NT2/D1 (cell line): ENCODE data around the gene PDE3A.

Source experiments
- DNase-seq: peaks from one replicate; pipeline ENCODE4 v3.0.0-alpha.2; 2011; ENCODE audit warnings: low read depth, low spot score
- H3K27me3 ChIP-seq: 2 replicates; pipeline ENCODE4 v1.6.0; 2011; ENCODE audit warnings: mild to moderate bottlenecking; ENCODE audit not compliant: insufficient read length, insufficient read depth
- H3K36me3 ChIP-seq: 2 replicates; pipeline ENCODE4 v1.6.1; 2011; ENCODE audit warnings: mild to moderate bottlenecking, low read length, mixed read lengths; ENCODE audit not compliant: insufficient read depth, insufficient read length
- H3K4me1 ChIP-seq: 2 replicates; pipeline ENCODE4 v1.5.1; 2011; ENCODE audit not compliant: insufficient read depth, insufficient read length
- H3K4me3 ChIP-seq: 2 replicates; pipeline ENCODE4 v1.5.1; 2011; ENCODE audit warnings: low read depth; ENCODE audit not compliant: insufficient read length
- H3K9ac ChIP-seq: 2 replicates; pipeline ENCODE4 v1.6.0; 2011; ENCODE audit warnings: low read depth; ENCODE audit not compliant: insufficient read length
- H3K9me3 ChIP-seq: 2 replicates; pipeline ENCODE4 v1.5.1; 2011; ENCODE audit warnings: mild to moderate bottlenecking, low read length; ENCODE audit not compliant: insufficient read depth
- SUZ12 ChIP-seq: IDR thresholded peaks from 2 replicates; pipeline ENCODE4 v1.6.1; 2011; ENCODE audit not compliant: insufficient read length, insufficient read depth; ENCODE audit errors: extremely low read depth
- YY1 ChIP-seq: IDR thresholded peaks from 2 replicates; pipeline ENCODE4 v1.6.1; 2011; ENCODE audit not compliant: insufficient read length, insufficient read depth
- ZNF274 ChIP-seq: IDR thresholded peaks from 2 replicates; pipeline ENCODE4 v1.6.1; 2011; ENCODE audit warnings: mild to moderate bottlenecking, low read depth, low read length

PDE3A gene

DNA sequence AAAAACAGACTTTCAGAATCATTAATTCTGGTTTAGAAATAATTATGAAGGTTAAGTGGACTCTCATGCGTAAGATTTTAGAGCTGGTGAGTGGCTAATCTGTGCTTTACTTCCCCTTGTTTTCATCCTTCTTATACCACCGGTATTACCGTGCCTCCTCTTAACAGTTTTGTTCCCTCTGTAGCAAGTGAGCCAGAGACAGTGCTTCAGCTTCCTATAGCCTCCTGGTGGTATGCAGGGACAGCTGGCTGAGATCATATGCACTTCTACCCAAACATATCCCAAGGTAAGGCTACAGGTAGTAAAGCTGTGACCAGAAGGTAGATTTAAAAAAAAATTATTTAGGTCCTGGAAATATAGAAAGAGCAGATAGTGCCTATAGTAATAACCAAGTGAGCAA lies 55.2 kb downstream of the PDE3A start:
- Histone ChIP-seq H3K9ac (no peak overlapping the region), H3K36me3 (no peaks in the 10 kb centered on the region), H3K27me3 (no peaks in the 10 kb centered on the region), H3K4me1 (no peaks in the 10 kb centered on the region), H3K4me3 (no peak overlapping the region), H3K9me3 (no peaks in the 10 kb centered on the region)
- TF ChIP-seq SUZ12 (no peak), YY1 (no peak), ZNF274 (no peak)
- DNase-seq, result no peak

- Histone ChIP-seq H3K4me1 (no peaks in the 10 kb centered on the region), H3K27me3 (no peaks in the 10 kb centered on the region), H3K9me3 (no peaks in the 10 kb centered on the region), H3K36me3 (no peaks in the 10 kb centered on the region), H3K4me3 (no peak overlapping the region), H3K9ac (no peak overlapping the region)
- no peak for DNase-seq
- TF ChIP-seq YY1, result no peak
Observed at GRCh38 chr12:20424841-20425240, 56.5 kb downstream of the PDE3A start.

GRCh38 chr12:20426191-20426590 lies 57.9 kb downstream of the PDE3A start:
- TF ChIP-seq YY1 (no peak), SUZ12 (no peak), ZNF274 (no peak)
- Histone ChIP-seq H3K27me3 (no peaks in the 10 kb centered on the region), H3K9me3 (no peaks in the 10 kb centered on the region), H3K4me1 (no peaks in the 10 kb centered on the region), H3K4me3 (no peak overlapping the region), H3K9ac (no peak overlapping the region), H3K36me3 (no peaks in the 10 kb centered on the region)
- no peak for DNase-seq

DNA sequence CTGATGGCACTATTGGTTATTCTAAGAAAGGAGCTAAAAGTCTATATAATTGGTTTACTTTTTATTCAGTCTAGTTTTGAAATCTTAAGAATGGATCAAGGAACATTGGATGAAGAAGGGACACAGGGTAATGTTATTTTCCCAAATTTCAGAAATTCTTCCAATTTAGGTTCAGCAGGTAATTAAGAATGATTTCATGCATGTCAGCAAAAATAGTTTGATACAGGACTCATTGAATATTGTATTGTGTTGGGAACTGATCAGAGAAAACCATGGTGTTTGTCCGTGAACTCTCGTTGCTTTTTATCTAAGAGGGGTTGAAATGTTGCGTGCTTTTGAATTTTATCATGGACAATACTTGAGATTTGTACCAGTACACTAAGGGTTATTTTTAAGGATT lies 58.6 kb downstream of the PDE3A start:
- no peaks in the 10 kb centered on the region for H3K36me3 ChIP-seq
- no peak overlapping the region for H3K9ac ChIP-seq
- no peaks in the 10 kb centered on the region for H3K9me3 ChIP-seq
- H3K4me1 ChIP-seq, result no peaks in the 10 kb centered on the region
- no peak for DNase-seq
- H3K27me3 ChIP-seq, result no peaks in the 10 kb centered on the region
- H3K4me3 ChIP-seq, result no peak overlapping the region
- TF ChIP-seq YY1 (no peak), SUZ12 (no peak), ZNF274 (no peak)

DNA sequence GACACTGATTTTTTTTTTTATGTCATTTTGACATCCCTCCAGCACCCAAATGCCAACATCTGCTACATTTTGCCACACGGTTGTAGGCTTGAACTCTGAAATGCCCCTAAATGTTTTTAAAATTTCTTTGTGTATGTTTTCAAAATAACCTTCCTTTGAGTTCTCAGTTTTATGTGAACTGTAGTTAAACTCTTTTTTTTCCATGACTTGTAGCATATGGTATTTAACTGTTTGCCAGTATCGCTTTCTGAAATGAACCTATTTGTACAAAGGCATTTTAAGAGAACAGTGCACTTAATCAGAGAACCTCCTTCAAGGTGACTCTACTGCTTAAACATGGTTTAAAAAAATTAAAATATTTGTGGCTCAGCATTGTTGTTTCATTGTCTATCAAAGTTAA lies 61.5 kb downstream of the PDE3A start:
- H3K4me3 ChIP-seq, result no peak overlapping the region
- H3K4me1 ChIP-seq, result no peaks in the 10 kb centered on the region
- H3K36me3 ChIP-seq, result no peaks in the 10 kb centered on the region
- H3K9ac ChIP-seq, result no peak overlapping the region
- H3K27me3 ChIP-seq, result no peaks in the 10 kb centered on the region
- TF ChIP-seq ZNF274 (no peak), SUZ12 (no peak), YY1 (no peak)
- DNase-seq, result no peak
- no peaks in the 10 kb centered on the region for H3K9me3 ChIP-seq

- no peaks in the 10 kb centered on the region for H3K27me3 ChIP-seq
- H3K4me1 ChIP-seq, result no peaks in the 10 kb centered on the region
- H3K9me3 ChIP-seq, result no peaks in the 10 kb centered on the region
- no peaks in the 10 kb centered on the region for H3K36me3 ChIP-seq
- H3K9ac ChIP-seq, result no peak overlapping the region
- no peak for TF ChIP-seq YY1
- no peak overlapping the region for H3K4me3 ChIP-seq
- DNase-seq, result no peak
Observed at GRCh38 chr12:20432290-20432689, 64.0 kb downstream of the PDE3A start.

GRCh38 chr12:20434996-20435395 lies 66.7 kb downstream of the PDE3A start:
- Histone ChIP-seq H3K36me3 (no peaks in the 10 kb centered on the region), H3K4me1 (no peaks in the 10 kb centered on the region), H3K9ac (no peak overlapping the region), H3K9me3 (no peaks in the 10 kb centered on the region), H3K4me3 (no peak overlapping the region), H3K27me3 (no peaks in the 10 kb centered on the region)
- TF ChIP-seq SUZ12 (no peak), YY1 (no peak), ZNF274 (no peak)
- no peak for DNase-seq

GRCh38 chr12:20436316-20436715 lies 68.0 kb downstream of the PDE3A start:
- no peak overlapping the region for H3K9ac ChIP-seq
- no peak for DNase-seq
- no peaks in the 10 kb centered on the region for H3K27me3 ChIP-seq
- H3K4me3 ChIP-seq, result no peak overlapping the region
- no peaks in the 10 kb centered on the region for H3K36me3 ChIP-seq
- no peaks in the 10 kb centered on the region for H3K9me3 ChIP-seq
- TF ChIP-seq ZNF274, result no peak
- H3K4me1 ChIP-seq, result no peaks in the 10 kb centered on the region
